Measurements from ENCODE around the gene TWIST1.

Gene TWIST1

DNA sequence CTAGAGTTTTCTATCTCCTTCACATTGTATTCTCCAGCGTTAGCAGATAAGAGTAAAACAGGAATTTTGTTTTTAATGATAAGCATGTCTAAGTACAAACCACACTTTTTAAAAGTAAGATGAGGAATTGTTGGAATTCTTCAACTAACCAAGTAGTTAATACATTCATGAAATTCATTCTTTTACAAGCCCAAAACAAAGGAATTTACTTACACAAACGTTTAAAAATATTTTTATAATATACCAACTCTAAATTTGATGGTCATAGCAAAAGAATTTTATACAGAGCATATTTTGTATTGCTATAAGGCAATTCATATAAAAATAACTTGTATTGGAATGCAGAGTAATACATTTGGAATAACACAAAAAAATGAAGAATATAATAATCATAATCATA is 51.3 kb downstream of the TWIST1 start:
- Histone ChIP-seq H3K4me3 (ENCODE audit: low read length) (no peak overlapping the region), H3K9me3 (ENCODE audit: control insufficient read depth, insufficient read depth, low read length) (no peaks in the 10 kb centered on the region), H3K27ac (ENCODE audit: low read length) (no peak overlapping the region), H3K27me3 (ENCODE audit: control insufficient read depth, insufficient read depth, low read length) (no peaks in the 10 kb centered on the region), H3K4me1 (ENCODE audit: control insufficient read depth, insufficient read depth, low read length) (no peaks in the 10 kb centered on the region), H3K36me3 (ENCODE audit: control insufficient read depth, insufficient read depth, low read length) (no peaks in the 10 kb centered on the region)
- DNase-seq (ENCODE audit: low read depth, low spot score), result no peak
- 100% methylated on average over 1 of the region's 2 CpGs for WGBS (ENCODE audit: insufficient coverage, insufficient read length)
